Stimulated activated CD4-positive, alpha-beta T cell treated with anti-CD3 and anti-CD28 coated beads, Interleukin-1b, Interleukin-23, amount 100 ng/mL, for 48 hours (primary cell): ENCODE data around the gene GAB4.
"Not testable (repeated sequence)": the region's sequence is repeated elsewhere in the genome, so short reads cannot be mapped to it uniquely, and the experiment has no call there.

ENCODE experiments used
- DNase-seq: peaks from one replicate; pipeline ENCODE4 v3.0.0-alpha.2; 2020

The GAB4 gene

GRCh38 chr22:17007852-17008731 is at the start of gene GAB4:
Gene GAB4 (minus strand): TSS chr22:17008222. CDS start chr22:17008114, 108 bp downstream.
- no peak for DNase-seq

GRCh38 chr22:17056807-17057206 is 48.8 kb upstream of the GAB4 start:
- no peak for DNase-seq

- DNase-seq, result no peak
These were observed 48.0 kb upstream of the GAB4 start for GRCh38 chr22:17056058-17056457.

GRCh38 chr22:17047656-17048055 is 39.6 kb upstream of the GAB4 start:
- no peak for DNase-seq

- no peak for DNase-seq
These were observed 38.7 kb upstream of the GAB4 start for GRCh38 chr22:17046566-17047348.

- DNase-seq, result no peak
These were observed 35.5 kb upstream of the GAB4 start for GRCh38 chr22:17043521-17043920.

GRCh38 chr22:17036842-17037711 is 29.1 kb upstream of the GAB4 start:
- not testable (repeated sequence) for DNase-seq

- DNase-seq, result not testable (repeated sequence)
These were observed 28.2 kb upstream of the GAB4 start for GRCh38 chr22:17035976-17036841.

- no peak for DNase-seq
These were observed 27.2 kb upstream of the GAB4 start for GRCh38 chr22:17035246-17035645.

- not testable (repeated sequence) for DNase-seq
These were observed 26.5 kb upstream of the GAB4 start for GRCh38 chr22:17034532-17034931.

- DNase-seq, result not testable (repeated sequence)
These were observed 24.3 kb upstream of the GAB4 start for GRCh38 chr22:17032277-17032676.

GRCh38 chr22:17024380-17024779 is 16.4 kb upstream of the GAB4 start:
- DNase-seq, result not testable (repeated sequence)

- not testable (repeated sequence) for DNase-seq
These were observed 7.5 kb upstream of the GAB4 start for GRCh38 chr22:17015552-17015951.

GRCh38 chr22:17014101-17014440 is 6.0 kb upstream of the GAB4 start:
- DNase-seq, result not testable (repeated sequence)

GRCh38 chr22:17013396-17014100 is 5.5 kb upstream of the GAB4 start:
- no peak for DNase-seq

GRCh38 chr22:17012267-17012666 is 4.2 kb upstream of the GAB4 start:
- no peak for DNase-seq

GRCh38 chr22:17009640-17010291 is 1.7 kb upstream of the GAB4 start:
- DNase-seq, result no peak

- no peak for DNase-seq
These were observed 765 bp downstream of the GAB4 start for GRCh38 chr22:17007257-17007656.

- DNase-seq, result no peak
These were observed 18.1 kb downstream of the GAB4 start for GRCh38 chr22:16989915-16990314.

GRCh38 chr22:16988257-16988656 is 19.8 kb downstream of the GAB4 start:
- DNase-seq, result no peak

GRCh38 chr22:16987822-16988221 is 20.2 kb downstream of the GAB4 start:
- DNase-seq, result no peak
